SK-N-SH (cell line): ENCODE measurements around the gene GPR3. TPM values are rescaled to one million over a fixed set of nuclear protein-coding genes. Genes with fewer than 3 reads are reported as not detected.

Source experiments
- CTCF ChIA-PET: fragments of 300-600, 350-600 bp; formaldehyde crosslinking; extraction: SDS; loops from one replicate; lab custom pipeline; 2021; lab: Yijun Ruan, JAX
- POLR2A ChIA-PET: fragments of 350-600 bp; sonication (Branson Sonifier 250); formaldehyde crosslinking; extraction: SDS; loops from one replicate; lab custom pipeline; 2020; ENCODE audit warnings: antibody characterized with exemption, inconsistent platforms; lab: Yijun Ruan, JAX
- DNase-seq: peaks from one replicate; pipeline ENCODE4 v3.0.0; 2012
- H2AFZ ChIP-seq: fragments of 200-600 bp; sonication (generic); 2 replicates; pipeline ENCODE4 v1.8.1; 2016; ENCODE audit warnings: antibody characterized with exemption, mild to moderate bottlenecking, low read depth
- H3F3A ChIP-seq: fragments of 200-600 bp; sonication (generic); replicated peaks from 2 replicates; pipeline ENCODE3; 2016; ENCODE audit warnings: antibody characterized with exemption, mild to moderate bottlenecking; ENCODE audit not compliant: insufficient read depth
- H3K27ac ChIP-seq, 2 experiments: fragments of 200-500 bp in 1 of 2; fragments of 200-600 bp in 1 of 2; sonication (Bioruptor generic) in 1 of 2; sonication (generic), shearing (Covaris generic) in 1 of 2; 2 replicates each; pipeline versions ENCODE4 v1.5.1 to v1.6.1; 2014 to 2016; ENCODE audit warnings: low read depth in 2 of 2, inconsistent platforms in 1 of 2, low read length in 1 of 2, mild to moderate bottlenecking in 1 of 2, mixed read lengths in 1 of 2
- H3K27me3 ChIP-seq: fragments of 200-600 bp; sonication (generic), shearing (Covaris generic); 2 replicates; pipeline ENCODE4 v1.6.1; 2016; ENCODE audit warnings: mixed run types; ENCODE audit not compliant: insufficient read depth
- H3K36me3 ChIP-seq, 2 experiments: fragments of 200-500 bp in 1 of 2; fragments of 200-600 bp in 1 of 2; sonication (Bioruptor generic) in 1 of 2; sonication (generic) in 1 of 2; replicated peaks in 1 of 2; 2 replicates each; pipeline versions ENCODE3 to v1.5.1; 2014 to 2016; ENCODE audit warnings: low read length in 1 of 2, mild to moderate bottlenecking in 1 of 2; ENCODE audit not compliant: insufficient read depth in 2 of 2, control insufficient read depth in 1 of 2
- H3K4me1 ChIP-seq, 2 experiments: fragments of 200-500 bp in 1 of 2; fragments of 200-600 bp in 1 of 2; sonication (Bioruptor generic) in 1 of 2; sonication (generic), shearing (Covaris generic) in 1 of 2; 2 replicates each; pipeline versions ENCODE4 v1.5.1 to v1.6.1; 2014 to 2016; ENCODE audit warnings: low read depth in 1 of 2, low read length in 1 of 2, mixed run types in 1 of 2; ENCODE audit not compliant: insufficient read depth in 2 of 2, control insufficient read depth in 1 of 2
- H3K4me2 ChIP-seq: fragments of 200-600 bp; sonication (generic), shearing (Covaris generic); 2 replicates; pipeline ENCODE4 v1.6.1; 2017; ENCODE audit warnings: mixed run types
- H3K4me3 ChIP-seq, 2 experiments: fragments of 200-500 bp in 1 of 2; fragments of 200-600 bp in 1 of 2; sonication (Bioruptor generic) in 1 of 2; sonication (generic), shearing (Covaris generic) in 1 of 2; 2 replicates each; pipeline versions ENCODE4 v1.5.1 to v1.8.1; 2014 to 2016; ENCODE audit warnings: low read depth in 2 of 2, inconsistent platforms in 1 of 2, low read length in 1 of 2, mild to moderate bottlenecking in 1 of 2, mixed read lengths in 1 of 2, moderate library complexity in 1 of 2
- H3K79me2 ChIP-seq: fragments of 200-600 bp; sonication (generic); 2 replicates; pipeline ENCODE4 v1.8.1; 2017; ENCODE audit warnings: mild to moderate bottlenecking; ENCODE audit not compliant: insufficient read depth
- H3K9ac ChIP-seq: fragments of 200-600 bp; sonication (generic); 2 replicates; pipeline ENCODE4 v1.6.1; 2017; ENCODE audit warnings: mixed run types
- H3K9me2 ChIP-seq: fragments of 200-600 bp; sonication (generic); 2 replicates; pipeline ENCODE4 v1.6.1; 2017; ENCODE audit warnings: mixed run types
- H3K9me3 ChIP-seq: fragments of 200-600 bp; sonication (generic); 2 replicates; pipeline ENCODE4 v1.6.1; 2017; ENCODE audit warnings: mixed run types, mild to moderate bottlenecking, moderate library complexity
- H4K20me1 ChIP-seq: fragments of 200-600 bp; sonication (generic); 2 replicates; pipeline ENCODE4 v1.6.1; 2017; ENCODE audit warnings: mild to moderate bottlenecking, mixed run types; ENCODE audit not compliant: insufficient read depth
- ELF1 ChIP-seq: IDR thresholded peaks from 2 replicates; pipeline ENCODE4 v1.4.0; 2012
- FOXJ3 ChIP-seq: sonication (generic); formaldehyde crosslinking; IDR thresholded peaks from 2 replicates; pipeline ENCODE4 v1.5.1; 2020; ENCODE audit warnings: mild to moderate bottlenecking, missing genetic modification reagents
- FOXM1 ChIP-seq: IDR thresholded peaks from 2 replicates; pipeline ENCODE4 v1.4.0; 2012; ENCODE audit warnings: low read depth, mild to moderate bottlenecking
- PBX3 ChIP-seq: IDR thresholded peaks from 2 replicates; pipeline ENCODE4; 2012
- POLR2AphosphoS5 ChIP-seq: IDR thresholded peaks from 2 replicates; pipeline ENCODE4 v1.6.1; 2012; ENCODE audit warnings: low read depth, low read length
- RCOR1 ChIP-seq: fragments of 150-350 bp; IDR thresholded peaks from 2 replicates; pipeline ENCODE4 v1.6.1; 2017; ENCODE audit warnings: antibody characterized with exemption, low read length
- REST ChIP-seq: IDR thresholded peaks from 2 replicates; pipeline ENCODE4 v1.6.1; 2012; ENCODE audit warnings: mild to moderate bottlenecking, low read depth, low read length, moderate library complexity
- SIN3A ChIP-seq: IDR thresholded peaks from 2 replicates; pipeline ENCODE4 v1.6.1; 2012; ENCODE audit warnings: low read depth, mild to moderate bottlenecking, low read length, moderate library complexity, borderline replicate concordance
- SMC3 ChIP-seq: IDR thresholded peaks from 2 replicates; pipeline ENCODE4 v1.6.1; 2012; ENCODE audit warnings: low read depth, low read length, improper control_type of control experiment
- TAF1 ChIP-seq: IDR thresholded peaks from 2 replicates; pipeline ENCODE4 v1.6.1; 2012; ENCODE audit warnings: low read depth, mild to moderate bottlenecking, low read length, moderate library complexity, borderline replicate concordance
- TEAD4 ChIP-seq: IDR thresholded peaks from 2 replicates; pipeline ENCODE4 v1.4.0; 2012; ENCODE audit warnings: mild to moderate bottlenecking, borderline replicate concordance; ENCODE audit not compliant: insufficient read depth
- USF1 ChIP-seq: IDR thresholded peaks from 2 replicates; pipeline ENCODE4 v1.4.0; 2012; ENCODE audit warnings: low read depth, borderline replicate concordance
- ZBTB33 ChIP-seq: IDR thresholded peaks from 2 replicates; pipeline ENCODE4 v1.4.0; 2012; ENCODE audit warnings: low read depth, borderline replicate concordance
- WGBS: methylation state at CpG from one replicate; pipeline ENCODE4 v1.1.6; 2017; ENCODE audit warnings: low lambda C conversion rate; 5-methylcytosine and 5-hydroxymethylcytosine counted together
- polyA plus RNA-seq, 3 experiments: library from polyadenylated mRNA; depleted of rRNA; stranded (reverse); fragments of >200 nt; gene quantifications; 2 replicates each; pipeline ENCODE4 v1.2.3, GENCODE V29; 2012

The GPR3 gene
- polyA plus RNA-seq, 1 of the 3 experiments (the other 2 are of a cell fraction): 6.0 TPM

GRCh38 chr1:27423709-27424108 lies 31.3 kb downstream of the GPR3 start (continued):
- no peak for TF ChIP-seq POLR2AphosphoS5
- TF ChIP-seq SIN3A: no peak

- Histone ChIP-seq H3K79me2 (peaks cover 74% of the 10 kb centered on the region), H3K36me3 (peaks cover 11 to 21% of the 10 kb centered on the region in 2 experiments), H3K9me2 (no peaks in the 10 kb centered on the region), H2AFZ (no peak overlapping the region), H3K4me3 (no peak overlapping the region), H4K20me1 (peaks cover 26% of the 10 kb centered on the region)
- no peak for DNase-seq
- TF ChIP-seq SMC3 (no peak), TEAD4 (no peak), RCOR1 (no peak), ELF1 (no peak), ZBTB33 (no peak), FOXM1 (no peak)
- TF ChIP-seq, all 33 proteins: peak for 0
- POLR2A ChIA-PET: no interaction called here
- peaks cover 0 to 15% of the 10 kb centered on the region in 2 experiments; a peak in 3 of 4 replicates for H3K4me1 ChIP-seq
- no peak overlapping the region for H3K27ac ChIP-seq
- H3K9ac ChIP-seq: no peak overlapping the region
- no peaks in the 10 kb centered on the region for H3K9me3 ChIP-seq
- CTCF ChIA-PET: interaction anchor here (1.1 to 3.3 kb wide), 8 partner anchors 10 to 180 kb away, joined by 3 to 19 read pairs (median 3); no protein-coding TSS in a partner anchor
- no peaks in the 10 kb centered on the region for H3K27me3 ChIP-seq
- no peak overlapping the region for H3K4me2 ChIP-seq
- H3F3A ChIP-seq: peaks cover 3% of the 10 kb centered on the region
- 94% methylated on average over 2 of the region's 2 CpGs for WGBS
Observed at GRCh38 chr1:27427329-27427728, 34.9 kb downstream of the GPR3 start.

- H2AFZ ChIP-seq: no peak overlapping the region
- peaks cover 0 to 15% of the 10 kb centered on the region in 2 experiments; a peak in 3 of 4 replicates for H3K4me1 ChIP-seq
- H3K4me2 ChIP-seq: no peak overlapping the region
- TF ChIP-seq USF1 (no peak), PBX3 (no peak), REST (no peak), TAF1 (no peak), FOXJ3 (CRISPR knock-in tag) (no peak)
- peaks cover 3% of the 10 kb centered on the region for H3F3A ChIP-seq
- H3K27ac ChIP-seq: peak overlapping the region in 1 of 2 experiments; percentile 55; a peak in 1 of 4 replicates
- ChIA-PET CTCF (interaction anchor here (1.1 to 3.3 kb wide), 12 partner anchors 11 to 181 kb away, joined by 3 to 19 read pairs (median 3); no protein-coding TSS in a partner anchor), POLR2A (no interaction called here)
- peaks cover 74% of the 10 kb centered on the region for H3K79me2 ChIP-seq
- H3K9me2 ChIP-seq: no peaks in the 10 kb centered on the region
- no peaks in the 10 kb centered on the region for H3K9me3 ChIP-seq
- no peak for DNase-seq
- peaks cover 11 to 21% of the 10 kb centered on the region in 2 experiments for H3K36me3 ChIP-seq
- peaks cover 26% of the 10 kb centered on the region for H4K20me1 ChIP-seq
- WGBS: 90% methylated on average over 2 of the region's 2 CpGs
- no peaks in the 10 kb centered on the region for H3K27me3 ChIP-seq
- H3K9ac ChIP-seq: no peak overlapping the region
- H3K4me3 ChIP-seq: no peak overlapping the region
Observed at GRCh38 chr1:27427816-27428315, 35.4 kb downstream of the GPR3 start.
